Uterus (tissue), 4 donors: ENCODE results near the gene SPACA5. TPM values are rescaled to one million over a fixed set of nuclear protein-coding genes. Genes with fewer than 3 reads are reported as not detected.
"Not testable (repeated sequence)": the region's sequence is repeated elsewhere in the genome, so short reads cannot be mapped to it uniquely, and the experiment has no call there.

Source experiments
- DNase-seq, 2 donors: peaks; one replicate each; pipeline ENCODE4 v3.0.0-alpha.2; 2019 to 2020
- H3K27ac ChIP-seq, 2 donors: fragments of 200-600 bp; sonication (generic); 1 replicate in 1 of 2; 2 replicates in 1 of 2; pipeline ENCODE4 v1.5.1; 2016 to 2018
- H3K27me3 ChIP-seq, 2 donors: fragments of 200-600 bp; sonication (generic); one replicate each; pipeline ENCODE4 v1.5.1; 2018 to 2019; ENCODE audit warnings: control low read depth in 1 of 2
- H3K36me3 ChIP-seq, 2 donors: fragments of 200-600 bp; sonication (generic); one replicate each; pipeline ENCODE4 v1.5.1; 2019; ENCODE audit warnings: control low read depth in 1 of 2
- H3K4me1 ChIP-seq, 2 donors: fragments of 200-600 bp; sonication (generic); one replicate each; pipeline ENCODE4 v1.5.1; 2018 to 2019; ENCODE audit warnings: control low read depth in 1 of 2
- H3K4me3 ChIP-seq, 2 donors: fragments of 200-600 bp; sonication (generic); 1 replicate in 1 of 2; 2 replicates in 1 of 2; pipeline ENCODE4 v1.5.1; 2018 to 2019; ENCODE audit warnings: mild to moderate bottlenecking in 1 of 2
- H3K9me3 ChIP-seq, 2 donors: fragments of 200-600 bp; sonication (generic); one replicate each; pipeline ENCODE4 v1.5.1; 2019; ENCODE audit warnings: control low read depth in 1 of 2
- POLR2A ChIP-seq, 2 donors: fragments of 450-650 bp; IDR thresholded peaks; one replicate each; pipeline ENCODE4 v1.6.1; 2016; ENCODE audit warnings: antibody characterized with exemption in 2 of 2, mild to moderate bottlenecking in 1 of 2, moderate library complexity in 1 of 2
- intact Hi-C: fragments of 100-400 bp; cut with DNase I; formaldehyde crosslinking; loops from one replicate; pipeline ENCODE4 v1.15.1; 2023; ENCODE audit warnings: low total_unique reads
- total RNA-seq, 4 donors: library from RNA; depleted of rRNA in 3 of 4; stranded (reverse); fragments of >200 nt in 3 of 4; gene quantifications; one replicate each; pipeline versions ENCODE4 v1.1.0 to v1.2.4, GENCODE V29; 2014 to 2023
- TF ChIP-seq, protein P1 (sequence below), 4 experiments: fragments of 200-600 bp in 2 of 4; fragments of 450-650 bp in 2 of 4; sonication (generic) in 2 of 4; IDR thresholded peaks; one replicate each; pipeline ENCODE4 v1.5.1; 2016 to 2019; ENCODE audit warnings: antibody characterized with exemption in 4 of 4, mild to moderate bottlenecking in 2 of 4, moderate library complexity in 1 of 4
- donor health status: DM: yes; HTN: yes; CAD: no.

The SPACA5 gene
- total RNA-seq, 4 donors from 2014 or later, result not detected

DNA sequence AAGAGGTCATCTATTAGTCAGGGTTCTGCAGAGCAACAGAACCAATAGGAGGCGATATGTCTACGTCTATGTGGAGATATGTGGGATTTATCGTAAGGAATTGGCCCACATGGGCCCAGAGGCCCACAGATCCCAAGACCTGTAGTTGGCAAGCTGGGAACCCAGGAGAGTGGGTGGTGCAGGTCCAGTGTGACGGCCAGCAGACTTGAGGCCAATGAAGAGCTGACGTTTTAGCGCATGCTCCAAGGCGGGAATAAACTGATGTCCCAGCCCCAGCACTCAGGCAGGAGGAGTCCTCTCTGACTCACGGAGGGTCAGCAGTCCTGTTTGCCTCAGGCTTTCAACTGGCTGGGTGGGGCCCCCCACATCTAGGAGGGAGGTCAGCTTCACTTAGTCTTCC lies 21.3 kb downstream of the SPACA5 start:
- H3K27ac ChIP-seq, result no peak overlapping the region
- H3K9me3 ChIP-seq, result no peaks in the 10 kb centered on the region
- no peak overlapping the region for H3K4me3 ChIP-seq
- TF ChIP-seq, protein P1, sequence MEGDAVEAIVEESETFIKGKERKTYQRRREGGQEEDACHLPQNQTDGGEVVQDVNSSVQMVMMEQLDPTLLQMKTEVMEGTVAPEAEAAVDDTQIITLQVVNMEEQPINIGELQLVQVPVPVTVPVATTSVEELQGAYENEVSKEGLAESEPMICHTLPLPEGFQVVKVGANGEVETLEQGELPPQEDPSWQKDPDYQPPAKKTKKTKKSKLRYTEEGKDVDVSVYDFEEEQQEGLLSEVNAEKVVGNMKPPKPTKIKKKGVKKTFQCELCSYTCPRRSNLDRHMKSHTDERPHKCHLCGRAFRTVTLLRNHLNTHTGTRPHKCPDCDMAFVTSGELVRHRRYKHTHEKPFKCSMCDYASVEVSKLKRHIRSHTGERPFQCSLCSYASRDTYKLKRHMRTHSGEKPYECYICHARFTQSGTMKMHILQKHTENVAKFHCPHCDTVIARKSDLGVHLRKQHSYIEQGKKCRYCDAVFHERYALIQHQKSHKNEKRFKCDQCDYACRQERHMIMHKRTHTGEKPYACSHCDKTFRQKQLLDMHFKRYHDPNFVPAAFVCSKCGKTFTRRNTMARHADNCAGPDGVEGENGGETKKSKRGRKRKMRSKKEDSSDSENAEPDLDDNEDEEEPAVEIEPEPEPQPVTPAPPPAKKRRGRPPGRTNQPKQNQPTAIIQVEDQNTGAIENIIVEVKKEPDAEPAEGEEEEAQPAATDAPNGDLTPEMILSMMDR (IDR thresholded peaks at IDR 0.05), result no peak
- TF ChIP-seq POLR2A (IDR thresholded peaks at IDR 0.05), result no peak
- no peak for DNase-seq
- no peaks in the 10 kb centered on the region for H3K36me3 ChIP-seq
- no peaks in the 10 kb centered on the region for H3K27me3 ChIP-seq
- intact Hi-C loops, result no loop called here
- no peaks in the 10 kb centered on the region for H3K4me1 ChIP-seq

DNA sequence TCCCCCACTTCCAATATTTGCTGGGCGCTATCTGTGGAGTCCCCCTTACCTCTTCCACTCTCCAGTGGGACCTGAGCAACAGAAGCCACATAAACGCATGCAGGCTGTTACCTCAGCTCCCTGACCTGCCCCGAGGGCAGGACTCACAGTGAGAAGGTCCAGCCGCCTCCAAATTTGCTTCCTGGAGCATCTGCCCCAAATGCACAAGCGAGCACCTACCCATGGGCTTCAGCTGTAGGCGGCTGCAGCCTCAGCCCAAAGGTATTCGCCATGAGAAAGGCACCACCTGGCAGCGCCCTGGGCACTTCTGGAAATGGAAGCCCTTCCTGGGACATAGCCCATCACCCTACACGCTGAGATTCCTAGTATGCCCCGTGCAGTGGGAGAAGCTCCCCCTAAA lies 23.4 kb downstream of the SPACA5 start:
- H3K4me1 ChIP-seq, result no peaks in the 10 kb centered on the region
- H3K36me3 ChIP-seq, result no peaks in the 10 kb centered on the region
- H3K27ac ChIP-seq, result no peak overlapping the region
- intact Hi-C loops, result no loop called here
- no peak for DNase-seq
- no peak for TF ChIP-seq POLR2A (IDR thresholded peaks at IDR 0.05)
- TF ChIP-seq, protein P1 (IDR thresholded peaks at IDR 0.05), result no peak
- H3K27me3 ChIP-seq, result no peaks in the 10 kb centered on the region
- H3K4me3 ChIP-seq, result no peak overlapping the region
- H3K9me3 ChIP-seq, result no peaks in the 10 kb centered on the region

DNA sequence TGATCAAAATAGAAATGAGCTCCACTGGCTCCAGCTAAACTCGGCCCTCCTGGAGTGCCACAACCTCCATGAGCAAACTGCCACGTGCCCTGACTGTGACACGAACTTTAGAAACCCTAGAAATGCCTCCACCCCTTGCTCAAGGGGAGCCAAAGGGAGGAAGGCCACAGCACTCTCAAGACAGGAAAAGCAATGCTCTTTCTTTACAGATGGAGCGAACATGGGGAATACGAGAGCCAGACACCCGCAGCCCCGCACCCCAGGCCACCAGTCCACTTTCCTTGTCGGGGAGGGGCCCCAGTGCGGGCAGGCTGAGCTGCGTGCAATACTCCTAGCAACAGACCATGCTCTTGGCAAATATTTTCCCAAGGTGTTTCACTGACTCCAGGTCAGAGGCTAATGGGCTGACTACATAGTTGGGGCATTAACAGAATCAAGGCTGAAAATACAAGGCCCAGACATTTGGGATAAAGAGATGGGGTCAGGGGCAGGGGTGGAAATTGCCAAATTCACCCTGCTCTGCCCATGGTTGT lies 23.9 kb downstream of the SPACA5 start:
- H3K27ac ChIP-seq, H3K36me3 ChIP-seq, H3K4me1 ChIP-seq, intact Hi-C loops, H3K9me3 ChIP-seq, H3K4me3 ChIP-seq, H3K27me3 ChIP-seq, DNase-seq: not testable (repeated sequence)

DNA sequence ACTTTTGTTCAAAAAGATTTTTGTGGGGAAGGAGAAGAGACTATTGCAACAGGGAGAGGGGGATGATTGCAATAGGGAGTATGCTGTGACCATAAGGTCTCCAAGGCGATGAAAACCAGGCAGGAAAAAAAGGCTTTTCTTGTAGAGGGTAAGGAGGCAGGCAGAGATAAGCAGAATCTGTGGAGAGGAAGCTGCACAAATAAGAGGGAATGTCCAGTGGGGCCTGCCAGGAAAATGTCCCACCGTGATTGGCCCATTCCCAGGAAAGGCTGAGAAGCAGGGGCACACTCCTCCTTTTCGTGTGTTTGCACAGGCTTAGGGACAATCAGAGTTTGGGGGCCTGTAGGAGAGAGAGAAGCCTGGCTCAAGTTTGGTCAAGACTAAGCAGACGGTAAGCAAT lies 29.1 kb downstream of the SPACA5 start:
- H3K4me3 ChIP-seq, result no peak overlapping the region
- no peaks in the 10 kb centered on the region for H3K9me3 ChIP-seq
- no peak for DNase-seq
- H3K36me3 ChIP-seq, result no peaks in the 10 kb centered on the region
- intact Hi-C loops, result no loop called here
- no peaks in the 10 kb centered on the region for H3K4me1 ChIP-seq
- H3K27ac ChIP-seq, result no peak overlapping the region
- H3K27me3 ChIP-seq, result no peaks in the 10 kb centered on the region
- TF ChIP-seq, protein P1 (IDR thresholded peaks at IDR 0.05), result no peak
- TF ChIP-seq POLR2A (IDR thresholded peaks at IDR 0.05), result no peak

DNA sequence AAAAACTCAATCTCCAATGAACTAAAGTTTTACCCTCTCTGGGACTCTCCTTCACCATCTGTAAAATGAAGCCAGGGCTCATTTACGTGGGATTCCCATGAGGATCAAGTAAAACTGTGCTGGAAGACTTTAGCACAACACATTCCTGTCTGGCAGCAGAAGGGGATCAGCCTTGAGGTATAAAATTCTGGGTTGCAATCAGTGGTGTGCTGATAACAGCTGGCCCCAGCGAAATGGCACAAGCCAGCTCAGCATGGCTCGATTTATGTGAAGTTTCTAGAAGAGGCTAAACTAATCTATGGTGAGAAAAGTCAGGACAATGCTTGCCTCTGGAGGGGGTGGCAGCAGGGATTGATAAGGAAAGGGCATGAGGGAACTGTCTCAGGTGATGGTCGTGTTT lies 36.3 kb downstream of the SPACA5 start:
- Histone ChIP-seq H3K27ac (no peak overlapping the region), H3K36me3 (no peaks in the 10 kb centered on the region), H3K9me3 (no peaks in the 10 kb centered on the region), H3K4me1 (no peaks in the 10 kb centered on the region), H3K27me3 (no peaks in the 10 kb centered on the region), H3K4me3 (no peak overlapping the region)
- TF ChIP-seq POLR2A (IDR thresholded peaks at IDR 0.05), result no peak
- TF ChIP-seq, protein P1 (IDR thresholded peaks at IDR 0.05), result no peak
- no peak for DNase-seq
- intact Hi-C loops, result no loop called here
